Lower leg skin (tissue), 3 donors: Measurements from ENCODE around the gene CHI3L2.

ENCODE experiments used
- POLR2A ChIP-seq, 2 donors: fragments of 450-650 bp; IDR thresholded peaks; one replicate each; pipeline ENCODE4 v1.6.1; 2016 to 2017; ENCODE audit warnings: antibody characterized with exemption in 2 of 2, mild to moderate bottlenecking in 1 of 2, moderate library complexity in 1 of 2
- TF ChIP-seq, protein P1 (sequence below), 3 donors: fragments of 450-650 bp; IDR thresholded peaks; one replicate each; pipeline ENCODE4 v1.5.1; 2016; ENCODE audit warnings: antibody characterized with exemption in 3 of 3, mild to moderate bottlenecking in 3 of 3, moderate library complexity in 2 of 3

DNA sequence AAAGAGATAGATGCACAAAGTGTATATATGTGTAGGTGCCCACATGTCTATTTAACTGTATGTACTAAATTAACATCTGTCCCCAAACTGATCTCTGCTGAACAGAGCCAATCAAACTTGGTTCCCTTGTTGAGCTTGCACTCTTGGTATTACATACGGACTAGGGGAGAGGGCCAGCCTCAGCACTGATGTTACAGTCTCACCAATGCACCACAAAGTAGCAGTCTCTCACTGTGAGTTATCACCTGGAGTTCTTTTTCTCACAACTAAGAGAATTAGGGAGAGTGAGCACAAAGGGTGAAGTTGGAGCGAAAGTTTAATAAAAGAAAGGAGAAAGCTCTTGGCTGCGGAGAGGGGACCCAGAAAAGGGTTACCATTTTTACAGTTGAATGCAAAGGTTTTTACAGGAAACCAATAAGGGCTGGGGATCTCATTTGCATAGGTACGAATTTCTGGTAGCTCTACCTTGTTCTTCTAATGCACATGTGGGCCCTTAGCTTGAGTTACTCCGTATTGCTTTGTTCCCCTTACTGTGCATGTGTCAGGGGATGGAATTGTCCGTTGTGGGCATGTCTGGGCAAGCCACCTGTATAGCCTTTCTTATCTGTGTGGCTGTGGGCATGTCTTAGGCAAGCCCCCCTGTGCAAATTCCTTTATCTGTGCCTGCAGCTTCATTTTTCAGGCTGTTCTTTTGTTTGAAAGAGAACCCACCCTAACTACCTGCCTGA is 13.3 kb upstream of the CHI3L2 start:
- TF ChIP-seq, protein P1, sequence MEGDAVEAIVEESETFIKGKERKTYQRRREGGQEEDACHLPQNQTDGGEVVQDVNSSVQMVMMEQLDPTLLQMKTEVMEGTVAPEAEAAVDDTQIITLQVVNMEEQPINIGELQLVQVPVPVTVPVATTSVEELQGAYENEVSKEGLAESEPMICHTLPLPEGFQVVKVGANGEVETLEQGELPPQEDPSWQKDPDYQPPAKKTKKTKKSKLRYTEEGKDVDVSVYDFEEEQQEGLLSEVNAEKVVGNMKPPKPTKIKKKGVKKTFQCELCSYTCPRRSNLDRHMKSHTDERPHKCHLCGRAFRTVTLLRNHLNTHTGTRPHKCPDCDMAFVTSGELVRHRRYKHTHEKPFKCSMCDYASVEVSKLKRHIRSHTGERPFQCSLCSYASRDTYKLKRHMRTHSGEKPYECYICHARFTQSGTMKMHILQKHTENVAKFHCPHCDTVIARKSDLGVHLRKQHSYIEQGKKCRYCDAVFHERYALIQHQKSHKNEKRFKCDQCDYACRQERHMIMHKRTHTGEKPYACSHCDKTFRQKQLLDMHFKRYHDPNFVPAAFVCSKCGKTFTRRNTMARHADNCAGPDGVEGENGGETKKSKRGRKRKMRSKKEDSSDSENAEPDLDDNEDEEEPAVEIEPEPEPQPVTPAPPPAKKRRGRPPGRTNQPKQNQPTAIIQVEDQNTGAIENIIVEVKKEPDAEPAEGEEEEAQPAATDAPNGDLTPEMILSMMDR (IDR thresholded peaks at IDR 0.05), result no peak
- no peak for TF ChIP-seq POLR2A (IDR thresholded peaks at IDR 0.05)
